ENCODE data around the gene ARPP21. TPM values are rescaled to one million over a fixed set of nuclear protein-coding genes. Genes with fewer than 3 reads are reported as not detected.
A peak's percentile ranks its signal among the peaks of the same experiment; 100 is the strongest.

ARPP21 gene
- total and polyA plus RNA-seq, 7 donors: 86.4 to 336 (median 101) TPM

DNA sequence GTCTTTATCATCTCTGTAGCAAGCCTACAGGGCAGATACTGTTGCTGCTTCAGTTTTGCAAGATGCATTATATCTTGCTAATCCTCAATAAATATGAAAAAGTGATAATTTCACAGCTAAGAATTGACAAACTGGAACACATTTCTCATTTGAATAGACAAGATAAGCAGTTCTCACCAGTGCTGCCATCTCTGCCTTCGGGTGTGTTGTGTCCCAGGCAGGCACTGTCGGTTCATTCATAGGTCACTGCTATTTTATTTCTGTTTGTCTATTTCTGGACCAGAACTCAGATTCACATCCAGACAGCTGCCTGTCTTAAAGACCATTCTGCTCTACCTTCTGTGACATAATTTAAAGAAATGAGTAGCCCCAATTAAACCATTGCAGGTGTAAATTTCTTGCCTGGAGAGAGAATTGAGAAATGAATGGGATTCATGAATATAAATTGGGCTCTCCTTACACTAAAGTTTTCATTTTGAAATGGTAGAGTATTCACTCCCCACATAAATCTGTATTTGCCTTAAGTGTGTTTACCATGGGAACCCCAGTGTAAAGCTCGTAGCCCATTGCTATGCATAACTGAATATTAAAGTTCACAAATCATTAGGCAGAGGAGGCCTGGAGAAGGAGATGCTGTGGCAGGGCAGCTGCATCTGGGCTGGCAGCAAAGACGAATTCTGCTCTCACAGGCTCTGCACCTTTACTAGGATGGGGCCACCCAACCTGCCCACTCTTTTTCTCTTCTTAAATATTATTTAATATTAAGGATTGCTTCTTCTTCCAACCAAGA lies 149.9 kb downstream of the ARPP21 start:
- no peak overlapping the region for H3K4me3 ChIP-seq
- peak; percentile 48 to 88 (median 70) for ATAC-seq
- H3K4me1 ChIP-seq: peaks cover 35% of the 10 kb centered on the region
- WGBS, 3 donors: 24 to 45% (median 33%) methylated on average over 4 of the region's 4 CpGs
- DNase-seq: peak in 1 of 2 donors; percentile 50
- H3K36me3 ChIP-seq (ENCODE audit: insufficient read depth in 1 of 2, low read depth in 1 of 2): peaks cover 4 to 35% of the 10 kb centered on the region in 2 donors
- TF ChIP-seq, protein P1, sequence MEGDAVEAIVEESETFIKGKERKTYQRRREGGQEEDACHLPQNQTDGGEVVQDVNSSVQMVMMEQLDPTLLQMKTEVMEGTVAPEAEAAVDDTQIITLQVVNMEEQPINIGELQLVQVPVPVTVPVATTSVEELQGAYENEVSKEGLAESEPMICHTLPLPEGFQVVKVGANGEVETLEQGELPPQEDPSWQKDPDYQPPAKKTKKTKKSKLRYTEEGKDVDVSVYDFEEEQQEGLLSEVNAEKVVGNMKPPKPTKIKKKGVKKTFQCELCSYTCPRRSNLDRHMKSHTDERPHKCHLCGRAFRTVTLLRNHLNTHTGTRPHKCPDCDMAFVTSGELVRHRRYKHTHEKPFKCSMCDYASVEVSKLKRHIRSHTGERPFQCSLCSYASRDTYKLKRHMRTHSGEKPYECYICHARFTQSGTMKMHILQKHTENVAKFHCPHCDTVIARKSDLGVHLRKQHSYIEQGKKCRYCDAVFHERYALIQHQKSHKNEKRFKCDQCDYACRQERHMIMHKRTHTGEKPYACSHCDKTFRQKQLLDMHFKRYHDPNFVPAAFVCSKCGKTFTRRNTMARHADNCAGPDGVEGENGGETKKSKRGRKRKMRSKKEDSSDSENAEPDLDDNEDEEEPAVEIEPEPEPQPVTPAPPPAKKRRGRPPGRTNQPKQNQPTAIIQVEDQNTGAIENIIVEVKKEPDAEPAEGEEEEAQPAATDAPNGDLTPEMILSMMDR (IDR thresholded peaks at IDR 0.05): no peak
- H3K27me3 ChIP-seq (ENCODE audit: insufficient read depth in 3 of 3, low read length in 2 of 3): no peaks in the 10 kb centered on the region
- no peaks in the 10 kb centered on the region for H3K9me3 ChIP-seq
- no peak overlapping the region for H3K27ac ChIP-seq
- intact Hi-C loops (cut with DNase I): no loop called here

- TF ChIP-seq, protein P1 (IDR thresholded peaks at IDR 0.05): no peak
- ATAC-seq: no peak
- H3K27ac ChIP-seq: no peak overlapping the region
- H3K9me3 ChIP-seq: no peaks in the 10 kb centered on the region
- no peak overlapping the region for H3K4me3 ChIP-seq
- DNase-seq: no peak
- H3K27me3 ChIP-seq (ENCODE audit: insufficient read depth in 3 of 3, low read length in 2 of 3): no peaks in the 10 kb centered on the region
- intact Hi-C loops (cut with DNase I): no loop called here
- WGBS, 3 donors: 88 to 100% (median 98%) methylated on average over 1 of the region's 1 CpG
- peaks cover 4 to 49% of the 10 kb centered on the region in 2 donors for H3K36me3 ChIP-seq (ENCODE audit: insufficient read depth in 1 of 2, low read depth in 1 of 2)
- H3K4me1 ChIP-seq: peaks cover 33% of the 10 kb centered on the region
Observed at GRCh38 chr3:35790764-35791163, 151.4 kb downstream of the ARPP21 start.

- Histone ChIP-seq H3K9me3 (no peaks in the 10 kb centered on the region), H3K27me3 (ENCODE audit: insufficient read depth in 3 of 3, low read length in 2 of 3) (no peaks in the 10 kb centered on the region), H3K27ac (no peak overlapping the region), H3K4me3 (no peak overlapping the region), H3K36me3 (ENCODE audit: insufficient read depth in 1 of 2, low read depth in 1 of 2) (peaks cover 4 to 57% of the 10 kb centered on the region in 2 donors), H3K4me1 (peaks cover 4% of the 10 kb centered on the region)
- intact Hi-C loops (cut with DNase I): no loop called here
- ATAC-seq: peak; percentile 17 to 72 (median 61)
- TF ChIP-seq, protein P1 (IDR thresholded peaks at IDR 0.05): no peak
- no peak for DNase-seq
- WGBS, 3 donors: 88 to 98% (median 96%) methylated on average over 1 of the region's 1 CpG
Observed at GRCh38 chr3:35793667-35794066, 154.3 kb downstream of the ARPP21 start.

- TF ChIP-seq, protein P1 (IDR thresholded peaks at IDR 0.05): no peak
- intact Hi-C loops (cut with DNase I): loop anchor here in 1 of 2 donors (10.0 kb wide), 1 partner anchor 104 kb away; no protein-coding TSS in a partner anchor
- Histone ChIP-seq H3K4me1 (no peaks in the 10 kb centered on the region), H3K4me3 (no peak overlapping the region), H3K36me3 (ENCODE audit: insufficient read depth in 1 of 2, low read depth in 1 of 2) (peaks cover 0 to 6% of the 10 kb centered on the region in 2 donors), H3K27ac (no peak overlapping the region), H3K27me3 (ENCODE audit: insufficient read depth in 3 of 3, low read length in 2 of 3) (no peaks in the 10 kb centered on the region), H3K9me3 (no peaks in the 10 kb centered on the region)
- WGBS, 3 donors: 56 to 81% (median 60%) methylated on average over 1 of the region's 1 CpG
- DNase-seq: no peak
- ATAC-seq: peak; percentile 2 to 27 (median 14)
Observed at GRCh38 chr3:35800960-35801459, 161.7 kb downstream of the ARPP21 start.

Data from psoas muscle (tissue), 8 donors.